Astrocyte of the cerebellum (primary cell): ENCODE measurements around the gene RAD51B.

ENCODE experiments used
- DNase-seq: peaks from one replicate; pipeline ENCODE4 v3.0.0-alpha.2; 2011; ENCODE audit warnings: low read depth
- H3K4me3 ChIP-seq: 2 replicates; pipeline ENCODE4 v1.5.1; 2011; ENCODE audit warnings: mild to moderate bottlenecking, low read depth, low read length, moderate library complexity
- CTCF ChIP-seq: IDR thresholded peaks from 2 replicates; pipeline ENCODE4 v1.5.1; 2012; ENCODE audit warnings: low read length, low read depth, moderate library complexity, mild to moderate bottlenecking; ENCODE audit errors: missing control alignments
- in situ Hi-C: cut with HindIII; loops from 2 replicates; pipeline ENCODE4 v1.10.0; 2017; ENCODE audit warnings: low sequenced_read_pairs

The RAD51B gene

GRCh38 chr14:68562911-68563250 is 743.3 kb downstream of the RAD51B start:
- no peak for TF ChIP-seq CTCF
- no peak overlapping the region for H3K4me3 ChIP-seq
- in situ Hi-C loops: loop anchor here (10.0 kb wide), 1 partner anchor 58 kb away; no protein-coding TSS in a partner anchor
- DNase-seq: no peak

- in situ Hi-C loops: loop anchor here (10.0 kb wide), 1 partner anchor 59 kb away; no protein-coding TSS in a partner anchor
- DNase-seq: no peak
- no peak for TF ChIP-seq CTCF
- H3K4me3 ChIP-seq: no peak overlapping the region
These were observed 743.9 kb downstream of the RAD51B start for GRCh38 chr14:68563251-68564131.

GRCh38 chr14:68564191-68564825 is 744.7 kb downstream of the RAD51B start:
- in situ Hi-C loops: loop anchor here (10.0 kb wide), 1 partner anchor 60 kb away; no protein-coding TSS in a partner anchor
- H3K4me3 ChIP-seq: no peak overlapping the region
- no peak for TF ChIP-seq CTCF
- no peak for DNase-seq

- no peak for DNase-seq
- no peak for TF ChIP-seq CTCF
- in situ Hi-C loops: loop anchor here (10.0 kb wide), 1 partner anchor 60 kb away; no protein-coding TSS in a partner anchor
- H3K4me3 ChIP-seq: no peak overlapping the region
These were observed 745.5 kb downstream of the RAD51B start for GRCh38 chr14:68564826-68565759.

GRCh38 chr14:68566075-68566474 is 746.5 kb downstream of the RAD51B start:
- in situ Hi-C loops: loop anchor here (10.0 kb wide), 1 partner anchor 61 kb away; no protein-coding TSS in a partner anchor
- no peak overlapping the region for H3K4me3 ChIP-seq
- no peak for TF ChIP-seq CTCF
- DNase-seq: no peak
